MCF 10A (cell line): Measurements from ENCODE around the gene USP33. TPM values are rescaled to one million over a fixed set of nuclear protein-coding genes. Genes with fewer than 3 reads are reported as not detected.

ENCODE experiments used
- BruUV-seq: library from RNA; stranded (reverse); fragments of 400-500 nt; replicated peaks from 2 replicates; lab custom pipeline; 2021; lab: Mats Ljungman, UMichigan
- CTCF ChIA-PET: fragments of 300-600 bp; sonication (Branson Sonifier 250); formaldehyde crosslinking; extraction: SDS; loops from one replicate; lab custom pipeline; 2021; ENCODE audit warnings: antibody characterized with exemption, inconsistent platforms; lab: Yijun Ruan, JAX
- POLR2A ChIA-PET: fragments of 300-600, 350-650 bp; sonication (Branson Sonifier 250); formaldehyde crosslinking; extraction: SDS; loops from one replicate; lab custom pipeline; 2020; ENCODE audit warnings: antibody characterized with exemption, inconsistent platforms; lab: Yijun Ruan, JAX
- DNase-seq: peaks from one replicate; pipeline ENCODE4 v3.0.0-alpha.2; 2018; ENCODE audit not compliant: unreplicated experiment
- H3K27ac Mint-ChIP-seq: one replicate; pipeline ENCODE4 v1.8.0; 2022; ENCODE audit warnings: mild to moderate bottlenecking, low read depth, mixed read lengths; ENCODE audit not compliant: unreplicated experiment
- H3K27me3 Mint-ChIP-seq: one replicate; pipeline ENCODE4 v1.8.0; 2022; ENCODE audit warnings: mixed read lengths; ENCODE audit not compliant: insufficient read depth, unreplicated experiment
- H3K36me3 Mint-ChIP-seq: one replicate; pipeline ENCODE4 v1.8.0; 2022; ENCODE audit warnings: mild to moderate bottlenecking, moderate library complexity, mixed read lengths; ENCODE audit not compliant: insufficient read depth, unreplicated experiment
- H3K4me1 Mint-ChIP-seq: one replicate; pipeline ENCODE4 v1.8.0; 2022; ENCODE audit warnings: mixed read lengths; ENCODE audit not compliant: insufficient read depth, unreplicated experiment
- H3K4me3 Mint-ChIP-seq: one replicate; pipeline ENCODE4 v1.8.0; 2022; ENCODE audit warnings: mild to moderate bottlenecking, moderate library complexity, mixed read lengths; ENCODE audit not compliant: unreplicated experiment
- H3K9me3 Mint-ChIP-seq: one replicate; pipeline ENCODE4 v1.8.0; 2022; ENCODE audit warnings: mixed read lengths; ENCODE audit not compliant: unreplicated experiment
- CTCF ChIP-seq: fragments of 200-600 bp; IDR thresholded peaks from one replicate; pipeline ENCODE4 v1.8.0; 2022; ENCODE audit warnings: antibody characterized with exemption, mild to moderate bottlenecking; ENCODE audit not compliant: unreplicated experiment
- intact Hi-C: fragments of 100-400 bp; cut with micrococcal nuclease; formaldehyde crosslinking; loops from 2 replicates; pipeline ENCODE4 v1.14.1; 2022
- total RNA-seq: library from RNA; stranded (reverse); gene quantifications from 2 replicates; pipeline ENCODE4 v1.2.3, GENCODE V29; 2022

Gene USP33
- total RNA-seq, 1 experiment from 2014 or later = 39.7 TPM

- intact Hi-C loops = no loop called here
- ChIA-PET POLR2A (interaction anchor here (0.6 to 9.3 kb wide), 3 partner anchors 13 to 157 kb away, joined by 3 to 66 read pairs (median 4); partner anchors contain the start of gene ZZZ3), CTCF (interaction anchor here (0.7 to 0.8 kb wide), 2 partner anchors 124 to 1337 kb away, joined by 3 to 6 read pairs; no protein-coding TSS in a partner anchor)
- Mint-ChIP-seq H3K27ac (no peak overlapping the region), H3K36me3 (peaks cover 7% of the 10 kb centered on the region), H3K4me3 (no peak overlapping the region), H3K9me3 (no peaks in the 10 kb centered on the region), H3K4me1 (peaks cover 26% of the 10 kb centered on the region), H3K27me3 (no peaks in the 10 kb centered on the region)
- no peak for DNase-seq
- TF ChIP-seq CTCF = no peak
- BruUV-seq = no TSS peak
These were observed 90.7 kb downstream of the USP33 start for GRCh38 chr1:77668924-77669449.

- Mint-ChIP-seq H3K27ac (no peak overlapping the region), H3K27me3 (no peaks in the 10 kb centered on the region), H3K4me1 (peaks cover 19% of the 10 kb centered on the region), H3K4me3 (no peak overlapping the region), H3K36me3 (no peaks in the 10 kb centered on the region), H3K9me3 (no peaks in the 10 kb centered on the region)
- POLR2A ChIA-PET = interaction anchor here (1.0 to 9.3 kb wide), 2 partner anchors 17 to 231 kb away, joined by 3 to 66 read pairs; partner anchors contain the start of gene ZZZ3
- CTCF ChIA-PET = interaction anchor here (0.6 kb wide), 1 partner anchor 44 kb away, joined by 5 read pairs; no protein-coding TSS in a partner anchor
- no TSS peak for BruUV-seq
- intact Hi-C loops = no loop called here
- TF ChIP-seq CTCF = no peak
- DNase-seq = no peak
These were observed 94.6 kb downstream of the USP33 start for GRCh38 chr1:77664939-77665516.

- H3K4me3 Mint-ChIP-seq = no peak overlapping the region
- no TSS peak for BruUV-seq
- CTCF ChIA-PET = interaction anchor here (1.5 kb wide), 1 partner anchor 18 kb away, joined by 10 read pairs; no protein-coding TSS in a partner anchor
- DNase-seq = no peak
- no peaks in the 10 kb centered on the region for H3K27me3 Mint-ChIP-seq
- no peak for TF ChIP-seq CTCF
- intact Hi-C loops = no loop called here
- H3K4me1 Mint-ChIP-seq = peaks cover 13% of the 10 kb centered on the region
- POLR2A ChIA-PET = no interaction called here
- no peaks in the 10 kb centered on the region for H3K9me3 Mint-ChIP-seq
- H3K27ac Mint-ChIP-seq = no peak overlapping the region
- H3K36me3 Mint-ChIP-seq = peaks cover 5% of the 10 kb centered on the region
These were observed 98.0 kb downstream of the USP33 start for GRCh38 chr1:77661696-77662095.

GRCh38 chr1:77659879-77660593 lies 99.6 kb downstream of the USP33 start:
- no peak for TF ChIP-seq CTCF
- no TSS peak for BruUV-seq
- peaks cover 11% of the 10 kb centered on the region for H3K4me1 Mint-ChIP-seq
- no peaks in the 10 kb centered on the region for H3K27me3 Mint-ChIP-seq
- DNase-seq = no peak
- POLR2A ChIA-PET = interaction anchor here (0.7 kb wide), 1 partner anchor 14 kb away, joined by 3 read pairs; no protein-coding TSS in a partner anchor
- intact Hi-C loops = no loop called here
- H3K4me3 Mint-ChIP-seq = no peak overlapping the region
- H3K9me3 Mint-ChIP-seq = no peaks in the 10 kb centered on the region
- CTCF ChIA-PET = interaction anchor here (0.6 to 2.6 kb wide), 6 partner anchors 13 to 437 kb away, joined by 3 to 10 read pairs (median 4); no protein-coding TSS in a partner anchor
- no peak overlapping the region for H3K27ac Mint-ChIP-seq
- peaks cover 5% of the 10 kb centered on the region for H3K36me3 Mint-ChIP-seq
